RWPE2 (cell line): ENCODE measurements around the gene OR4D1.

Experiments used
- ATAC-seq: fragments of 200-7000 bp; cut with Tn5 transposase; 3 replicates; pipeline ENCODE4 v1.9.1; 2021; ENCODE audit warnings: low read depth
- DNase-seq: peaks from one replicate; pipeline ENCODE4 v3.0.0-alpha.2; 2020; ENCODE audit warnings: low spot score
- H3K27ac ChIP-seq: fragments of 450-650 bp; 2 replicates; pipeline ENCODE4 v1.5.1; 2017; ENCODE audit warnings: mild to moderate bottlenecking; ENCODE audit not compliant: poor library complexity, severe bottlenecking
- H3K27me3 ChIP-seq: fragments of 250-450 bp; sonication (Bioruptor Pico); 2 replicates; pipeline ENCODE4 v1.5.1; 2021; ENCODE audit warnings: mild to moderate bottlenecking, moderate library complexity; ENCODE audit not compliant: insufficient read depth, poor library complexity, severe bottlenecking
- H3K36me3 ChIP-seq: fragments of 250-450 bp; sonication (Bioruptor Pico); 2 replicates; pipeline ENCODE4 v1.5.1; 2020; ENCODE audit warnings: low read depth, mild to moderate bottlenecking, moderate library complexity
- H3K4me1 ChIP-seq: fragments of 250-450 bp; sonication (Bioruptor Pico); 2 replicates; pipeline ENCODE4 v1.5.1; 2021; ENCODE audit warnings: mild to moderate bottlenecking, moderate library complexity; ENCODE audit not compliant: insufficient read depth, poor library complexity, severe bottlenecking
- H3K4me3 ChIP-seq: fragments of 250-450 bp; sonication (Bioruptor Pico); 2 replicates; pipeline ENCODE4 v1.5.1; 2021; ENCODE audit warnings: mild to moderate bottlenecking, moderate library complexity; ENCODE audit not compliant: severe bottlenecking
- H3K9me3 ChIP-seq: fragments of 250-450 bp; sonication (Bioruptor Pico); 2 replicates; pipeline ENCODE4 v1.5.1; 2021; ENCODE audit warnings: mild to moderate bottlenecking, moderate library complexity; ENCODE audit not compliant: severe bottlenecking
- CTCF ChIP-seq: fragments of 450-650 bp; IDR thresholded peaks from one replicate; pipeline ENCODE4 v1.5.1; 2017; ENCODE audit warnings: mild to moderate bottlenecking, moderate library complexity; ENCODE audit not compliant: poor library complexity, severe bottlenecking

OR4D1 gene

GRCh38 chr17:58205936-58206335, 57.8 kb downstream of the OR4D1 start:
- H3K4me3 ChIP-seq, result no peak overlapping the region
- no peak for TF ChIP-seq CTCF
- H3K9me3 ChIP-seq, result no peaks in the 10 kb centered on the region
- no peak for DNase-seq
- H3K4me1 ChIP-seq, result no peaks in the 10 kb centered on the region
- ATAC-seq, result no peak
- H3K27ac ChIP-seq, result no peak overlapping the region
- no peaks in the 10 kb centered on the region for H3K27me3 ChIP-seq
- peaks cover 23% of the 10 kb centered on the region for H3K36me3 ChIP-seq

- H3K36me3 ChIP-seq, result peaks cover 38% of the 10 kb centered on the region
- H3K27ac ChIP-seq, result no peak overlapping the region
- H3K27me3 ChIP-seq, result no peaks in the 10 kb centered on the region
- H3K4me1 ChIP-seq, result no peaks in the 10 kb centered on the region
- DNase-seq (no peak), ATAC-seq (no peak)
- H3K4me3 ChIP-seq, result no peak overlapping the region
- no peaks in the 10 kb centered on the region for H3K9me3 ChIP-seq
- TF ChIP-seq CTCF, result no peak
These were observed 59.3 kb downstream of the OR4D1 start for GRCh38 chr17:58207451-58207850.

- Histone ChIP-seq H3K9me3 (no peaks in the 10 kb centered on the region), H3K27ac (no peak overlapping the region), H3K36me3 (peaks cover 47% of the 10 kb centered on the region), H3K4me3 (no peak overlapping the region), H3K4me1 (no peaks in the 10 kb centered on the region), H3K27me3 (no peaks in the 10 kb centered on the region)
- ATAC-seq (no peak), DNase-seq (no peak)
- no peak for TF ChIP-seq CTCF
These were observed 60.2 kb downstream of the OR4D1 start for GRCh38 chr17:58208344-58208743.
